ENCODE measurements around the gene CAPN8.

- TF ChIP-seq POLR2A (IDR thresholded peaks at IDR 0.05) (no peak), CTCF (IDR thresholded peaks at IDR 0.05) (no peak), POLR2AphosphoS5 (IDR thresholded peaks at IDR 0.05; ENCODE audit: insufficient read depth in 1 of 2, low read depth in 1 of 2) (no peak)
Observed at GRCh38 chr1:223631956-223632355, 33.5 kb downstream of the CAPN8 start.
